Body of pancreas (tissue), 4 donors: ENCODE measurements around the gene ODR4. TPM values are rescaled to one million over a fixed set of nuclear protein-coding genes. Genes with fewer than 3 reads are reported as not detected.

Experiments used
- ATAC-seq: fragments of 150-250 bp; one replicate; pipeline ENCODE4 v1.9.1; 2016
- DNase-seq, 4 donors: peaks; one replicate each; pipeline ENCODE4 v3.0.0-alpha.2; 2019
- H3K27ac ChIP-seq, 4 donors: fragments of 200-600 bp; sonication (generic); 1 replicate in 3 of 4; 2 replicates in 1 of 4; pipeline versions ENCODE4 v1.5.1 to v1.6.1; 2016 to 2019; ENCODE audit warnings: mild to moderate bottlenecking in 1 of 4, mixed read lengths in 1 of 4, moderate library complexity in 1 of 4
- H3K27me3 ChIP-seq, 2 donors: fragments of 200-600 bp; sonication (generic); one replicate each; pipeline ENCODE4 v1.6.0; 2016; ENCODE audit warnings: mild to moderate bottlenecking in 1 of 2
- H3K36me3 ChIP-seq, 2 donors: fragments of 200-600 bp; sonication (generic); replicated peaks in 1 of 2; 2 replicates each; pipeline ENCODE4 v1.5.1; 2016; ENCODE audit warnings: low read depth in 2 of 2; ENCODE audit not compliant: insufficient read depth in 1 of 2
- H3K4me1 ChIP-seq: fragments of 200-600 bp; sonication (generic); one replicate; pipeline ENCODE4 v1.6.0; 2016
- H3K4me3 ChIP-seq, 2 donors: fragments of 200-600 bp; sonication (generic); 1 replicate in 1 of 2; 2 replicates in 1 of 2; pipeline ENCODE4 v1.5.1; 2016 to 2019
- H3K9me3 ChIP-seq, 3 donors: fragments of 200-600 bp; sonication (generic); 1 replicate in 2 of 3; 2 replicates in 1 of 3; pipeline ENCODE4 v1.5.1; 2016
- POLR2A ChIP-seq, 3 donors: fragments of 450-650 bp; IDR thresholded peaks; one replicate each; pipeline ENCODE4 v1.6.1; 2016; ENCODE audit warnings: antibody characterized with exemption in 3 of 3, mild to moderate bottlenecking in 2 of 3
- WGBS, 2 donors: methylation state at CpG; one replicate each; pipeline ENCODE4 v1.1.5; 2017; 5-methylcytosine and 5-hydroxymethylcytosine counted together
- intact Hi-C: fragments of 100-400 bp; cut with DNase I; formaldehyde crosslinking; loops from one replicate; pipeline ENCODE4 v1.15.1; 2023
- total RNA-seq, 2 donors: library from RNA; depleted of rRNA; stranded (reverse); fragments of >200 nt; gene quantifications; one replicate each; pipeline ENCODE4 v1.1.0, GENCODE V29; 2016
- TF ChIP-seq, protein P1 (sequence below), 7 experiments: fragments of 450-650 bp in 4 of 7; fragments of 200-600 bp in 3 of 7; sonication (generic) in 3 of 7; IDR thresholded peaks; one replicate each; pipeline ENCODE4 v1.5.1; 2016 to 2019; ENCODE audit warnings: antibody characterized with exemption in 7 of 7

The ODR4 gene
- 10 to 100 TPM; 13.5 to 17.6 TPM for total RNA-seq

GRCh38 chr1:186375152-186375928 lies at the start of gene ODR4, which contains the start of gene TPR:
ODR4 (plus strand) TSS chr1:186375838; CDS start chr1:186379786, 3,948 bp downstream.
TPR (minus strand) TSS chr1:186375253; CDS start chr1:186375028, 225 bp downstream.
- intact Hi-C loops, result no loop called here
- TF ChIP-seq POLR2A (IDR thresholded peaks at IDR 0.05), result peak; percentile 66 to 83 (median 80)
- TF ChIP-seq, protein P1, sequence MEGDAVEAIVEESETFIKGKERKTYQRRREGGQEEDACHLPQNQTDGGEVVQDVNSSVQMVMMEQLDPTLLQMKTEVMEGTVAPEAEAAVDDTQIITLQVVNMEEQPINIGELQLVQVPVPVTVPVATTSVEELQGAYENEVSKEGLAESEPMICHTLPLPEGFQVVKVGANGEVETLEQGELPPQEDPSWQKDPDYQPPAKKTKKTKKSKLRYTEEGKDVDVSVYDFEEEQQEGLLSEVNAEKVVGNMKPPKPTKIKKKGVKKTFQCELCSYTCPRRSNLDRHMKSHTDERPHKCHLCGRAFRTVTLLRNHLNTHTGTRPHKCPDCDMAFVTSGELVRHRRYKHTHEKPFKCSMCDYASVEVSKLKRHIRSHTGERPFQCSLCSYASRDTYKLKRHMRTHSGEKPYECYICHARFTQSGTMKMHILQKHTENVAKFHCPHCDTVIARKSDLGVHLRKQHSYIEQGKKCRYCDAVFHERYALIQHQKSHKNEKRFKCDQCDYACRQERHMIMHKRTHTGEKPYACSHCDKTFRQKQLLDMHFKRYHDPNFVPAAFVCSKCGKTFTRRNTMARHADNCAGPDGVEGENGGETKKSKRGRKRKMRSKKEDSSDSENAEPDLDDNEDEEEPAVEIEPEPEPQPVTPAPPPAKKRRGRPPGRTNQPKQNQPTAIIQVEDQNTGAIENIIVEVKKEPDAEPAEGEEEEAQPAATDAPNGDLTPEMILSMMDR (IDR thresholded peaks at IDR 0.05), result peak; percentile 80 to 100 (median 97)
- WGBS, 2 donors, result 0 to 1% methylated on average over 34 to 60 of the region's 60 CpGs

GRCh38 chr1:186326009-186326408 lies 49.6 kb upstream of the ODR4 start:
- no peak overlapping the region for H3K27ac ChIP-seq
- no peak for ATAC-seq
- H3K27me3 ChIP-seq, result no peaks in the 10 kb centered on the region
- H3K36me3 ChIP-seq, result peaks cover 6 to 50% of the 10 kb centered on the region in 2 donors
- intact Hi-C loops, result no loop called here
- no peak for DNase-seq
- 80 to 96% methylated on average over 1 of the region's 1 CpG for WGBS, 2 donors
- H3K9me3 ChIP-seq, result no peaks in the 10 kb centered on the region
- no peaks in the 10 kb centered on the region for H3K4me1 ChIP-seq
- no peak overlapping the region for H3K4me3 ChIP-seq
- TF ChIP-seq POLR2A (IDR thresholded peaks at IDR 0.05), result no peak
- TF ChIP-seq, protein P1 (IDR thresholded peaks at IDR 0.05), result no peak

More at GRCh38 chr1:186375152-186375928, at the start of gene ODR4, which contains the start of gene TPR:
- Histone ChIP-seq H3K4me3 (peak within 1 kb of the TSS; percentile 32 to 69), H3K4me1 (peaks cover 29% of the 10 kb centered on the region), H3K27ac (peak within 1 kb of the TSS; percentile 81 to 98 (median 93)), H3K36me3 (peaks cover 0 to 2% of the 10 kb centered on the region in 2 donors), H3K9me3 (no peaks in the 10 kb centered on the region), H3K27me3 (no peaks in the 10 kb centered on the region)
- ATAC-seq, result peak; percentile 92
- DNase-seq, result peak; percentile 98 to 99 (median 98)

DNA sequence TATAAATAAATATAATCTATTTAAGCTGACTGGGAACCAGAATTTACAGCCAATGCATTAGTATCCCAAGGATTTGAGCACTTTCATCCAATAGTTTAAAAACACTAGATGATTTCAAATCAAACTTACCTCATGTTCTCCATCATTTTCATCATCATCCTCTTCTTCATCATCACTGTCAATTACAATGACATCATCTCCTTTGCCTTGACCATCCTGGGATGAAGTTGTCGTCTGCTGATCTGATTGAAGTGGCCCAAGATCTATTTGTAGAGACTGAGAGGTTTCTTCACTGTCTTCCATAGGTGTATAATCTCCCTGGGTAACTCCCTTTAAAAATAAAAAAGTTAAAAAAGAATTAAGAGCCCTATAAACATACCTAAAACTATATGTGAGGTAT lies 48.3 kb upstream of the ODR4 start:
- TF ChIP-seq POLR2A (IDR thresholded peaks at IDR 0.05), result no peak
- TF ChIP-seq, protein P1 (IDR thresholded peaks at IDR 0.05), result no peak
- Histone ChIP-seq H3K4me3 (no peak overlapping the region), H3K27me3 (no peaks in the 10 kb centered on the region), H3K36me3 (peaks cover 6 to 45% of the 10 kb centered on the region in 2 donors), H3K27ac (no peak overlapping the region), H3K9me3 (no peaks in the 10 kb centered on the region), H3K4me1 (no peaks in the 10 kb centered on the region)
- DNase-seq, result no peak
- no peak for ATAC-seq
- whole genome bisulfite sequencing, 2 donors, result 94 to 96% methylated on average over 1 of the region's 1 CpG
- intact Hi-C loops, result no loop called here

- Histone ChIP-seq H3K9me3 (no peaks in the 10 kb centered on the region), H3K4me1 (no peaks in the 10 kb centered on the region), H3K27ac (no peak overlapping the region), H3K27me3 (no peaks in the 10 kb centered on the region), H3K36me3 (peaks cover 9 to 60% of the 10 kb centered on the region in 2 donors), H3K4me3 (no peak overlapping the region)
- ATAC-seq, result no peak
- 96 to 100% methylated on average over 1 of the region's 1 CpG for WGBS, 2 donors
- intact Hi-C loops, result no loop called here
- no peak for DNase-seq
- TF ChIP-seq, protein P1 (IDR thresholded peaks at IDR 0.05), result peak in 1 of 7 experiments; percentile 16
- no peak for TF ChIP-seq POLR2A (IDR thresholded peaks at IDR 0.05)
These were observed 44.9 kb upstream of the ODR4 start for GRCh38 chr1:186330758-186331157.
